ENCODE measurements around the gene RPS6KA1.

The RPS6KA1 gene

GRCh38 chr1:26533951-26534509, 4.5 kb downstream of the RPS6KA1 start:
- DNase-seq, result no peak

DNA sequence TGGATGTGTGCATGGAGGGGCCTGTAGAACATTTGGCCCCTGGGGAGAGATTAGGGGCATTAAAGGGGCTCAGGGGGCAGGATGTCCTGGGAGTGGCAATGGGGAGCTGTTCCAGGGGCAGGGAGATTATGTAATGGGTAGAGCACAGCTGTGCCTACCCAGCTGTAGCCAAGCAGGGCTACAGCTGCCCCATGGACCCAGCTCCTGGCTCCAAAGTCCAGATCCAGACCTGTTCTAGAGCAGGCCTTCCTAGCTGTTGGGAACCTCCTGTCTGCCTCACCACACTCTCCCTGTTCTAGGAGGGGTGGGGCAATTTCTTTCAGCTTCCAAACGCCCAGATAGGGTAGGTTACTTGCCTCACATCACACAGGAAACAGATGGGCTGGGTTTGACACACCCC, 5.6 kb downstream of the RPS6KA1 start:
- no peak for DNase-seq

- no peak for DNase-seq
Observed at GRCh38 chr1:26536081-26536480, 6.5 kb downstream of the RPS6KA1 start.

DNA sequence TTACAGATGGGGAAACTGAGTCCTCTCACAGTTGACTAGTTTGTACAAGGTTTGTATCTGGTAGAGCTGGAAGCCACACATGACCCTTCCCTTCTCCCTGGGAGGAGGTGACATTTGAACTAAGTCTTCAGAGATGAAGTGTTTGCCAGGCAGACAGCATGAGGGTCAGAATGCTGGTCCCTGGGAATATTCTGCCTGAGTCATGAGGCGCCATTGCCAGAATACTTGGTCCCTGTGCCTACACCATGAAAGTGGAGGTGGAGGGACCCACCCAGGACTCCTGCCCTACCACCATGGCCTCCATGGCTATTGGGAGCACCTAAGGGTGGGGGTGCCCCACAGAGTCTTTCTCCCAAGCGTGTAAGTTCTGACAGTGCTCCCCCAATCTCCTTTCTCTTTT, 7.0 kb downstream of the RPS6KA1 start:
- no peak for DNase-seq

DNA sequence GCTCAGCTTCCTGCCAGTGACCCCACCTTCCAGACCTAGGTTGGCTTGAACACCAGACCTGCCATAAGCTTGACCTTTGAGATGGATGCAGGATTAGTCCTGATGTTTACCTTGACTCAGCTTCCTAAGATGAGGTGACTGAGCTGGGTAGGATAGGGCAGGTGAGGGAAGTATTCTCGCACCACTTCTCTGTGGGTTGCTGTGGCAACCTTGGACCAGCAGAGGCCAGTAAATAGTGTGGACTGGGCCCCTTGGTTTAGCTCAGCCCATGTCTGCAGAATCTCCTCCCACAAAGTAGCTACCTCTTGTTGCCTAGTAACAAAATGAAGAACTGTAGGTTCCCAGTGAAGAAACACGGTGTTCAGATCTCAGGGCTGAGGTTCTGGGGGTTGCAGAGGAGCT, 8.4 kb downstream of the RPS6KA1 start:
- DNase-seq, result no peak

- no peak for DNase-seq
Observed at GRCh38 chr1:26538480-26539412, 9.2 kb downstream of the RPS6KA1 start.

GRCh38 chr1:26539722-26540121, 10.2 kb downstream of the RPS6KA1 start:
- no peak for DNase-seq

DNA sequence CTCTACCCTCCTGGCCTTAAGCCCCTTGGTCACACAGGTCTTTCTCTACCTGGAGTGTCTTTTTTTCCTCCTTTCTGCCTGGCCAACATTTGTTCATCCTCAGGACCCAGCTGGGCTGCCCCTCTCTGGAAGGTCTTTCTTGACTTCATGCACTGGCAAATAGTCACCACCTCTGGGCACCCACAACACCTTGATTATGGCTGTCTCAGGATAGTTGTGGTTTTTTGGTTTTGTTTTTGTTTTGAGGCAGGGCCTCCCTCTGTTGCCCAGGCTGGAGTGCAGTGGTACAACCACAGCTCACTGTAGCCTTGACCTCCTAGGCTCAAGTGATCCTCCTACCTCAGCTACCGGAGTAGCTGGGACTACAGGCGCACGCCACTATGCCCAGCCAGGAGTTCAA, 10.8 kb downstream of the RPS6KA1 start:
- no peak for DNase-seq

- DNase-seq, result no peak
Observed at GRCh38 chr1:26541431-26541815, 11.9 kb downstream of the RPS6KA1 start.

DNA sequence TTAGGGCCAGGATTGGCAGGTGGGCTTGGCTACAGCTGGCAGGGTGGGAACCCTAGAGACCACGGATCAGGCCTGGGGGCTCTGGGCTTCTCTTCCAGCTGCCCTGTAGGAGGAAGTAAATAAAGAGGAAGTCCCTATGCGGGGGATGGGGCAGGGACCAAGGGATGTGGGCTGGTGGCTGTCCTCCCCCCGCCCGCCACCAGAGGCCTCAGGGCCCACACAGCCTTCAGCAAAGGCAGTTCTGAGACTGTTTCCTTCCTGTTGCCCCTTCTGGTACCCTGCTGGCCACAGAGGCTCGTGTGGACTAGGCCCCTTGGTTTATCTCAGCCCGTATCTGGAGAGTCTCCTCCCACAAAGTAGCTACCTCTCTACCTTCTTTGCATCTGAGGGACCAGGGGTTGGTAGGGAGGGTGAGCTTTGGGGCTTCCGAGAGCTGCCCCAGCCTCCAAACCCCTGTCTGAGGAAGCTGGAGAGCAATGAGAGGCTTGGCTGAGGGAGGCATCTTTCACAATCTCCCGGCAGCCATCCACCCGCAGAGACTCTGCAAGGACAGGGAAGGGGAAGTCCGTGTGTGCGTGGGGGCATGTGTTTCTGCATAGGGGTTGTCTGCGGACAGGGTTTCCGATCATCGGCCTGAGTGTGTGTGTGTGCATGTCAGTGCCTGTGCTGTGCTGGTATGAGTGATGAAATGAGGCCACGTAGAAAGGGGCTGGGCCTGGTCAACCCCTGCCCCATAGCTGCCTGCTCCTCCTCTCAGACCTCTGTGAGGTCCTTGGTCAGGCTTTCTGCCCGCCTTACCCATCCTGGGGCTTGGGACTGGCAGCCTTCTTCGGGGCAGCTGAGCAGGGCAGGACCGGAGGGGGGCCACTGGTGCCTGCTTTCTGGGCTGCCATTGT, 12.5 kb downstream of the RPS6KA1 start:
- DNase-seq, result no peak

DNA sequence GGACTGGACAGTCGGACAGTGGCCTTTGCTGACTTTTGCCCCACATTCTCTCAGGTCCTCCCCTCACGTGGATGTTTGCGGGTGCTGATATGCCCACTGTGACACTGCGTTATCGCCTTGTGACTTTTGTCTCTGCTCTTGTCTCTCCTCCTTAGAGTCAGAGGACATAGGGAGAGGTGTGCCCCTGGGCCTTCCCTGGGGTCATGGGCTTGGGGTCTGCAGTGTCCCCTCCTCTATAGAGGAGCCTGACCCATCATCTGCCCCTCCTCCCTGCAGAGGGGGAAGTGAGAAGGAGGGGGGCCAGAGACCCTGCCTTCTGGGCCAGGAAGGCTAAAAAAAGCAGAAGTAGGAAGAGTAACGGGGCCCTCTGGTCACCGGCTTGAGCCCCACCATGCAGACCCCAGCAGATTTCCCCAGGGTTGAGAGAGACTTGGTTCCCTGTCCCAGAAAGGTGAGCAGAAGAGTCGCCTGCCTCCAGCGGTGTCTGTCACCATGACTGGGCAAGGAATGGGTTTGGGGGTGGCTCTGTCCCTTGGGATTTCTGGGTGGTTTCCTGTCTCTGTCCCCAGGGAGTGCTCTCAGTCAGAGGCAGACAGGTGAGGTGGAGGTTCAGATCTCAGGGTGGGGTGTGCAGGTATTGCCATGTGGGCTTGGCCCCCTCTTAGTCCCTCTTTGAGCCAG, 13.3 kb downstream of the RPS6KA1 start:
- DNase-seq, result no peak

- DNase-seq, result no peak
Observed at GRCh38 chr1:26543462-26543861, 13.9 kb downstream of the RPS6KA1 start.

DNA sequence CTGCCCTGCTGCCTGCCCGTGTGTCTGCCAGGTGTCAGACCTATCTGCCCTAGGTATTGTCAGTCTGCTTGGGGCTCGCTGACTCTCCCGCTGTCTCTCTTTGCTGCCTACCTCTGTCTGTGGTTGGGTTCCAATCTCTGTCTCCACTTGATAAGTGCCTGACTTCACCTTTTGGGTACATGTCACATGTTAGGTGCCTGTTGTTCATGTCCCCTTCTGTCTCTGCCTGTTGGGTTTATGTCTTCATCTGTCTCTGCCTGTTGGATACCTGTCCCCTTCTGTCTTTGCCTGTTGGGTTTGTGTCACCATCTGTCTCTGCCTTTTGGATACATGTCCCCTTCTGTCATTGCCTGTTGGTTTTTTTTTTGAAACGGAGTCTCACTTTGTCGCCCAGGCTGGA, 14.6 kb downstream of the RPS6KA1 start:
- no peak for DNase-seq

GRCh38 chr1:26545969-26546323, 16.4 kb downstream of the RPS6KA1 start:
- no peak for DNase-seq

DNA sequence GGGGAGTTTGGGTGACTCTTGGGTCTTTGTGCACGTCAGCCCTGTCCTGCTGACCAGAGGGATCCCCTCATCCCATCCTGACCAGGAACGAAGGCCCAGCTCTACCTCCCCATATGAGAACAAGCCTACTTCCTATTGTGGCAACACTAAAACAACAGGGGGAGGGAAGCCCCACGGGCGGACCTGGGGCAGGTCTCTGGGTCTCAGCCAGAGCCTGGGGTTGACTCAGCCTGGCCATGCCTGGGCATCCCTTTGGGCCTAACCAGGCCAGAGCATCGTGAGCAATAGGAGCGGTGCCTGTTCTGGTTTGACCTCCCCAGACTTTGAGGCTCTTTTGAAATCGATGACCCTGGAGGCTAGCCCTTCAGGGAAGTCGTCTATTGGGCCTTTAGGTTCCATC, 16.8 kb downstream of the RPS6KA1 start:
- no peak for DNase-seq

- DNase-seq, result no peak
Observed at GRCh38 chr1:26546819-26547218, 17.3 kb downstream of the RPS6KA1 start.

DNA sequence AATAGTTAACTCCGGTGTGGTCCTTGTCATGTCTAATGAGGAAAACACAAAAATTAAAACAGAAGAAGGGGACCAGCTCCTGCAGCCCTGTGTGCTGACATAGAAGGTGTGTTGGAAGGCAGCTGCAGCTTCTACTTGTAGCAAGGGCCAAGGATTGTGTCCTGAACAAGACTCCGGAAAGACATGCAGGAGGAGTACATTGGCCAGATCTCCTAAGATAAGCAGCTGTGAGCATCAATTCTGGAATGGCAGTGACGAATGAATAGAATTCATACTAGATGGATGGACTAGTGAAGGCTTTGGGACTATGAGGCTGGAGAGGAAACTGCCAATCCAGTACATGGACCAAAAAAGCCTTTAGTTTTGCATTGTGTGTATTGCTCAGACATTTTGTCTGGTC, 19.3 kb downstream of the RPS6KA1 start:
- DNase-seq, result no peak

DNA sequence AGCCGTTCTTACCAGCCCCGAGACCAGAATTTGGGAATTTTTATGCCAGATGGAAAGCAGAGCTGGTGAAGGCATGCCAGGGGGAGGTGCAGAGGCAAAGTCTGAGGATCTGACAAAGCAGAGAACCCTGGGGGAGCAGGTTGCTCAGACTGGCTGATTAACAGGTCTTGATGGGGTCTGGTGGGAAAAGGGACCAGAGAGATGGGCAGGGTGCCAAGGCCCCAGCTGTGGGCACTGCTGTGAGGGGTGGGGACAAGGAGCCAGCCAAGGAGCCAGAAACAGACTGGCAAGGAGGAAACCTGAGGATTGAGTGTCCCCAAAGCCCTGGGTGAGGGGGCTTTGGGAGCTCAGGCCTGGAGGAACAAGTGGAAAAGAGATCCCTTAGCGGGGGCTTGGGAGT, 21.4 kb downstream of the RPS6KA1 start:
- no peak for DNase-seq

DNA sequence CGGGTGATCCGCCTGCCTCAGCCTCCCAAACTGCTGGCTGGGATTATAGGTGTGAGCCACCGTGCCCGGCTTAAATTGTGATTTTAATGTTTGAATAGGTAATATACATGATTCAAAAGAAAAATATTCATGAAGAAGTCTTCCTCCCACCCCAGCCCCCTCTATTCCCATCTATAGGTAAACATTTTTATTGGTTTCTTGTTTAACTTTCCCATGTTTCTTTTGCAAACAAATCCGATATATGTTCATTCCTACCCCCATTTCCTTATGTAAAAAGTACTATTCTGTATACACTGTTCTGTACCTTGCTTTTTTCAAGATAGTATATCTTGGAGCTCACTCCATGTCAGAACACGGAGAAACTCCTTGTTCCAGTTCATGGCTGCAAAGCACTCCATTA, 23.2 kb downstream of the RPS6KA1 start:
- no peak for DNase-seq

GRCh38 chr1:26553942-26554682, 24.6 kb downstream of the RPS6KA1 start:
- DNase-seq, result no peak

DNA sequence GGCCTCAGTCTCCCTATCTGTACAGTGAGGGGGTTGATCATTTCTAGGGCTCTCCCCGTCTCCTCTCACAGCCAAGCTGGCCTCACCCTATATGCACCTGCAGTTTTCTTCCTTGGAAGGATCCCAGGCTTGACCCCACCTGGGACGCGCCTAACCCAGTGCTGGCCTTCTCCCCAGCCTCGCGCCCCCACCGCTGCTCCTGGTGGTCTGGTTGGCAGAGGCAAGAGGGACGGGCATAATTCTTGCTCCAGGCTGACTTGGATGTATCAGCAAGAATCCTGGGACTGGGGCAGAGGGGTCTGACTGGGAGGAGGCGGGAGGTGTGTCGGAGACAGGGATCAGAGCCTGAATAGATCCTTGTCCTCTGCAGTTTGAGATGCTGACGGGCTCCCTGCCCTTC, 25.2 kb downstream of the RPS6KA1 start:
- DNase-seq, result no peak

- DNase-seq, result no peak
Observed at GRCh38 chr1:26555550-26555981, 26.0 kb downstream of the RPS6KA1 start.

All from NCI-H146 (cell line).